SIG-M5 treated with dmso at 0.1 percent for 504 hours (cell line): ENCODE results near the gene CFD.
"Not testable (repeated sequence)": the region's sequence is repeated elsewhere in the genome, so short reads cannot be mapped to it uniquely, and the experiment has no call there.

Experiments used
- DNase-seq: peaks from one replicate; lab custom pipeline; 2025; ENCODE audit not compliant: unreplicated experiment; lab: John Stamatoyannopoulos, UW

Gene CFD

GRCh38 chr19:852136-853013 lies 7.1 kb upstream of the CFD start, which contains the start of gene ELANE:
TSS of gene ELANE (plus strand) at chr19:852303. CDS start at chr19:852329, 26 bp downstream.
- peak; percentile 45 for DNase-seq

DNA sequence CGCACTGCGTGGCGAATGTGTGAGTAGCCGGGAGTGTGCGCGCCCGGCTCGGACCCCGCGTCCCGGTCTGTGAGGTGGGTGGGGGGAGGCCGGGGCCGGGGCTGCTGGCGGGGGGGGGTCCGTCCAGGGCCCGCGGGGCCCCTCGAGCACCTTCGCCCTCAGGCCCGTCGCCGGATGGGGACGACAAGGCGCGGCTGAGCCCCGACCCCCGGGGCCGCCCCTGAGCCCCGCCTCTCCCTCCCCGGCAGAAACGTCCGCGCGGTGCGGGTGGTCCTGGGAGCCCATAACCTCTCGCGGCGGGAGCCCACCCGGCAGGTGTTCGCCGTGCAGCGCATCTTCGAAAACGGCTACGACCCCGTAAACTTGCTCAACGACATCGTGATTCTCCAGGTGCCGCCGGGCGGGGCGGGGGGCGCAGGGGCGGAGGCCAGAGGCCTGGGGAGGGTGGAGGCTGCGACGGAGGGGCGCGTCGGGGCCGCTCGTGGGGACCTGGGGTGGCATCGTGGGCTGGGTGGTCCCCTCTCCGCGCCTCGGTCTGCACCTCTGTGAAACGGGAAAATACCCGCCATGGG lies 6.4 kb upstream of the CFD start:
- no peak for DNase-seq

GRCh38 chr19:853614-854220 lies 5.7 kb upstream of the CFD start:
- not testable (repeated sequence) for DNase-seq

DNA sequence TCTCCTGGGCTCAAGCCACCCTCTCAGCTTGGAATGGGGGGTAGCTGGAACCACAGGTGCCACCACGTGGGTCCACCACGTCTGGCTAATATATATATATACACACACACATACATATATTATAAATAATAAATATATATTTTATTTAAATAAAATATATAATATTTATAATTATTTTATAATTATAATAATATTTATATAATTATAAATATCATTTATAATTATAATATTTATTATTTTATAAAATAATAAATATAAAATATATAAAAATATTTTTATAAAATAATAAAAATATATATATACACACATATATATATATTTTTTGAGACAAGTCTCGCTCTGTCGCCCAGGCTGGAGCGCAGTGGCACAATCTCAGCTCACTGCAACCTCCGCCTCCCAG lies 4.9 kb upstream of the CFD start:
- DNase-seq: no peak

- no peak for DNase-seq
These were observed 4.3 kb upstream of the CFD start for GRCh38 chr19:855142-855541.

DNA sequence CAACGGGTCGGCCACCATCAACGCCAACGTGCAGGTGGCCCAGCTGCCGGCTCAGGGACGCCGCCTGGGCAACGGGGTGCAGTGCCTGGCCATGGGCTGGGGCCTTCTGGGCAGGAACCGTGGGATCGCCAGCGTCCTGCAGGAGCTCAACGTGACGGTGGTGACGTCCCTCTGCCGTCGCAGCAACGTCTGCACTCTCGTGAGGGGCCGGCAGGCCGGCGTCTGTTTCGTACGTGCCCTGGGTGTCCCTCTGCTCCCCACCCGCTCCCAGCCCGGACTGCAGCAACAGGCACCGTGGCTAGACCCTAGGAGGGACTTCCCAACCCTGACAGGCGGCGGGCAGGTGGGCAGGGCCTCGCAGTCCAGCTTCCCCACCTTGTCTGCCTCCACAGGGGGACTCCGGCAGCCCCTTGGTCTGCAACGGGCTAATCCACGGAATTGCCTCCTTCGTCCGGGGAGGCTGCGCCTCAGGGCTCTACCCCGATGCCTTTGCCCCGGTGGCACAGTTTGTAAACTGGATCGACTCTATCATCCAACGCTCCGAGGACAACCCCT lies 3.8 kb upstream of the CFD start:
- no peak for DNase-seq

DNA sequence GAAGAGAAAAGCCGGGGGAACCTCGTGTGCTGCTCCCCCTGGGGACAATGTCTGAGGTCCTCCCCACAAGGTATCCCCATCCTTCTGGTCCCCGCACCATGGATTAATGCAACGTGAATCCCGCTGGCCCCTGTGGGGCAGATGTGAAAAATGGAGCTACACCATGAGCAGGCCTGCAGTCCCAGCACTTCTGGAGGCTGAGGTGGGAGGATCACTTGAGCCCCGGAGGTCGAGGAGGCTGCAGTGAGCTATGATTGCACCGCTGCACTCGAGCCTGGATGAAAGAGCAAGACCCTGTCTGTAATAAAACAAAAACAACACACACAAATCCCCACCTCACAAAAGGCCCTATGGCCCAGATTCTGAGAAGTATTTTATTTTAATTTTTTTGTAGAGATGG lies 1.2 kb upstream of the CFD start:
- no peak for DNase-seq

DNA sequence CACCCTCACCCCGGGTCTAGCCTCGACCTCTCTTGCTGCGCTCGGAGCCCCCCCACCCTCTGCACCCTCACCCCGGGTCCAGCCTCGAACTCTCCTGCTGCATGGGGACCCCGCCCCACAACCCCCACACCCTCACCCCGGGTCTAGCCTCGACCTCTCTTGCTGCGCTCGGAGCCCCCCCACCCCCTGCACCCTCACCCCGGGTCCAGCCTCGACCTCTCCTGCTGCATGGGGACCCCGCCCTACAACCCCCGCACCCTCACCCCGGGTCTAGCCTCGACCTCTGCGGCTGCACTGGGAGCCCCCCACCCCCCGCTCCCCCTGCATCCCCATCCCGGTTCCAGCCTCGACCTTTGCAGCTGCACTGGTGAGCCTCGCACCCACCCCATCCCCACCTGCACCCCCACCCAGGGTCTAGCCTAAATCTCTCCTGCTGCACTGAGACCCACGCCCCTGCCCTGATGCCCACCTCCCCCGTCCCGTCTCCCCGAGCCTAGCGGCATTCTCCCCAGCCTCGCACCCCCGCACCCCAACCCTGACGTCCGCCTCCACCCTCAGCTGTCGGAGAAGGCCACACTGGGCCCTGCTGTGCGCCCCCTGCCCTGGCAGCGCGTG lies 1.8 kb downstream of the CFD start:
- no peak for DNase-seq

GRCh38 chr19:861756-862580 lies 2.5 kb downstream of the CFD start:
- DNase-seq: peak; percentile 69

DNA sequence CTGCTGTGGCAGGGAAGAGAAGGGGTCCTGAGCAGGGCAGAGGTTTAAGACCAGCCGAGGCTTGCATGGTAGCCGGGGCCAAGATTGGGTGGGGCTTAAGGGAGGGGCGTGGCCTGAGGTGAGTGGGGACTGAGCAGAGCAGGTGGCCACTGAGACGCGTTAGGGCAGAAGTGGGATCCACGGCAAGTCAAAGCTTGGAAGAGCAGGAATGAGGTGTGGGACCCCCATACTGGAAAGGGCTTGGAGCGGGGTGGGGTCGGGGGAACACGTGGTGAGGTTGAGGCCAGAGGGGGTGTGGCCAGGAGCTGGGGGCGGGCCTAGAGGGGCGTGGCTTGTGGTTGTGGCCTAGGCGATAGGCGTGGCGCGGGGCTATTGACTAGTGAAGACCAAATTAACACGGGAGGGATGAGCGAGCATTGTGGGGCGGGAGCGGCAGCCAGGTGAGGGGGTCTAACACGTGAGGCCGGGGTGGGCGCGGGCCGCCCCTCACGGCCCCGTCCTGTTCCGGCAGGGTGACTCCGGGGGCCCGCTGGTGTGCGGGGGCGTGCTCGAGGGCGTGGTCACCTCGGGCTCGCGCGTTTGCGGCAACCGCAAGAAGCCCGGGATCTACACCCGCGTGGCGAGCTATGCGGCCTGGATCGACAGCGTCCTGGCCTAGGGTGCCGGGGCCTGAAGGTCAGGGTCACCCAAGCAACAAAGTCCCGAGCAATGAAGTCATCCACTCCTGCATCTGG lies 3.3 kb downstream of the CFD start:
- no peak for DNase-seq

- DNase-seq: no peak
These were observed 3.8 kb downstream of the CFD start for GRCh38 chr19:863315-863620.

DNA sequence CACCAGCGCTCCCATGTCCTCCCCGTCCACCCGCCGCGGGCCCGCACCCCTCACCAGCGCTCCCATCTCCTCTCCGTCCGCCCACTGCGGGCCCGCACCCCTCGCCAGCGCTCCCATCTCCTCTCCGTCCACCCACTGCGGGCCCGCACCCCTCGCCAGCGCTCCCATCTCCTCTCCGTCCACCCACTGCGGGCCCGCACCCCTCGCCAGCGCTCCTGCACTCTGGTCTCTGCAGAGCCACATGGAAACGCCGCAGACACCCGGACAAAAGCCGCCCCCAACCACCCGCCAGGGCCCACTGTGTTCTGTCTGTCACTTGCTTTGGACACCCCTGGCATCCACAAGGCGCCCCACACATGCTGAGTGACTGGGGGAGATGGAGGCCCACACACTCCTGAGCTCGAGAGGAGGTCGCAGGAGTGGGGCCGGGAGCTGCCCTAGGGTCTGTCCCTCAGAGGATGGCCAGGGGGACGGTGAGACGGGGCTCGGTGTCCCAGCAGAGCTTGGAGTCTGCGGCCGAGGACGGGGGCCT lies 7.4 kb downstream of the CFD start:
- DNase-seq: no peak

DNA sequence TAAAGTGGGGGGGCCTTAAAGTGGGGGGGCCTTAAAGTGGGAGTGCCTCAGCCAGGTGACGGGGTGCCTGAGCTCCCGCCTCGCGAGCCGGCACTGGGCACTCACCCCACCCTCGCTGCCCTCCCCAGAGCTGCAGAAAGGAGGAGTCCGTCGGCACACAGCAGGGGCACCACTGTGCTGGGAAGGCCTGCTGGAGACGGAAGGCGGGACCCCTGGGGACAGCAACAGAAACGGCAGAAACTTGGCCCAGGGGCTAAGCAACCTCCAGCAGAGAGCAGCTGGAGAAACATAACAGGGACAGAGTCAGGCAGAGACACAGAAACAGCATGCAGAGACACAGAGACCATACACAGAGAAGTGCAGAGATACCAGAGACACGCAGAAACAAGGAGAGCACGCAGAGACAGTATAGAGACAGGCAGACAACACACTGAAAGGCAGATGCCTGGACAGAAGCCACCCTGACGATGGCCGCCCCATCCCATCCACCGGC lies 7.9 kb downstream of the CFD start:
- no peak for DNase-seq

DNA sequence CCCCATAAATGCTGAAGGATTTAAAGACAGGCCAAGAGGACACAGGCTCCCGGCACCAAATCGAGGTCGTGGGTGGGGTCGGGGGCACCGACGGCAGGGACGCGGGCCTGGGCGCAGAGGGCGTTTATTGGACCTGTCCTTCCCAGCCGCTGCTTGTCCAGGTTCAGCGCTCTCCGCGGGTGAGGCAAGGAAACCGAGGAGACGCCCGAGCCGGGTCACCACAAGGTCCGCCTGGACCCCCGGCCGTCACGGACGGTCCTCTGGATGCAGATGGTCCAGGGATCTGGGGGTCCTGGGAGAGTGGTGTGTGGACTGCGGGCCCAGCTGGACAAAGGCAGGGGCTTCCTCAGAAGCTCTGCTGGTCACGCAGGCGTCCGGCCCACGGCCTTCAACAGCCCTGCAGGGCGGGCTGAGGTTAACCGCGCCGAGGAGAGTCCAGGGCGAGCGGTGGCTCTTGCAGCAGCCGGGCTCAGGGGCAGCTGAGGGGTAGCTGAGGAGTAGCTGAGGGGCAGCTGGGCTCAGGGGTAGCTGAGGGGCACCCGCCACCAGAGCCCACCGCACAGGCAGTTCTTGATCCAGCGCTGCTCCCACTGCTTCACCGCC lies 8.5 kb downstream of the CFD start:
- DNase-seq: no peak

- DNase-seq: no peak
These were observed 9.2 kb downstream of the CFD start for GRCh38 chr19:868458-869244.

DNA sequence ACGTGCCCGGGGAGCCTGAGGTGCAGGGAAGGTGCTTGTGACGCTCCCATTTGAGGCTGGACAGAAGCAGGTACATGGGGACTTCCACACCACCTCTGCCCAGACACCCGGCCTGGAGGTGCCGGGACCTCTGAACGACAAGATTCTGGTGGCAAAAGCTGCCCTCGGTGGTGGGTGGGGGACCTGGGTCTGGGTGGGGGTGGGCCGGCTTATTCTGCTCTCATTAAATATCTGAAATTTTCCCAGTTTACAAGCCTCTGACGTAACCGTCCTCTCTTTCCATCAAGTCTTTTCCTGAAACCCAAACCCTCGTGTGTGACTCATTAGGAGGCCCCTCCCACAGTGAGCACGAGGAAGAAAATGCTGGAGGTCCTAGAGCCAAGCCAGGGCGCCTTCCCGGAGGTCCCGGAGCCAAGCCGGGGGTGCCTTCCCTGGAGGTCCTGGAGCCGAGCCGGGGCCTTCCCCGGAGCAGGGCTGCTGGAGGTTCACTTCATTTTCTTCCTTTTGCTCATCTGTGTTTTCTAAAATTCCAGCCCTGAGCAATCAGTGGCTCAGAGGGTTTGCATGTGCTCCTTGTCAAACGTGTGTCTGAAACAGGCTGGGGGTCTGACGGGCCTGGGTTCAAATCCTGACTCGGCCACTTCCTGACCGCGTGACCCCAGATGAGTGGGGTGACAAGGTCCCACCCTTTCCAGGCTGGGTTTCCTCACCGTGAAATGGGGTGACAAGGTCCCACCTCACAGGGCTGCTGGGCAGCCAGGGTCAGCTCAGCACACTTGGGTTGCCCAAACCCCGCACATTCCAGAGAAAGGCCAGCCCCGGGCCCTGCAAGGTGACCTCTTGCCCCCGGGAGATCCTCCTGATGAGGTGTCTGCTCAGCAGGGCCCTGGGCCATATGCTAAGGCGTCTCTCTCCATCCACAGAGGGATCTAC lies 10.0 kb downstream of the CFD start:
- no peak for DNase-seq

GRCh38 chr19:870314-870713 lies 10.8 kb downstream of the CFD start:
- no peak for DNase-seq
